Measurements from ENCODE around the gene PIR.

DNA sequence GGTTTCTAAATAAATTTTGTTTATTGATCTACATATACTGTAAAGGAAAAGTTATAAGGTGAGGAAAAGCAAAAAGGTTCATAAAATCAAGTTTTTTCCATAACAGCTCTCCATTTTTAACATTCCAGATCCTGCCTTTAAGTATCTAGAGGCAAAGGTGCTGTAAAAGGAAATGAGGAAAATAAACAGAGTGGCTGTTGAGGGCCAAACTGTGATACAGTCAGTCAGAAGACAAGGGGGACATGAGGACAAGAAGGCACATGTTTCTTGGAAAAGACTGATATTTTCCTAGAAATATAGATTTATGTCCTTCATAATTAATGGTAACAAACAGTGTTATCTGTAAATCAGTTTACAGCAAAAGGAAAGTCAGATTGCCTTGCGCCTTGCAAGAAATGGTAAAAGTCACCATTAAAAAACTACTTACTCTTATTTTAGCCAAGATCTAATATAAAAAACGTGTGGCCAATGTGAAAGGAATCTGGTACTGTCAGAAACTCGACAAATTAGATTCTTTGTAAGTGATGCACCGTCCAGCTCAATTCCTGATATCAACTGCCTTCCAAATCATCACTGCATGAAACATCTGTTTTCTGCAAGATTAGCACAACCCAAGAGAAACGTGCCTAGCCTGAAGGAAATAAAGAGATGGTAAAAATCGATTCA lies 75.0 kb downstream of the PIR start:
- TF ChIP-seq, protein P1, sequence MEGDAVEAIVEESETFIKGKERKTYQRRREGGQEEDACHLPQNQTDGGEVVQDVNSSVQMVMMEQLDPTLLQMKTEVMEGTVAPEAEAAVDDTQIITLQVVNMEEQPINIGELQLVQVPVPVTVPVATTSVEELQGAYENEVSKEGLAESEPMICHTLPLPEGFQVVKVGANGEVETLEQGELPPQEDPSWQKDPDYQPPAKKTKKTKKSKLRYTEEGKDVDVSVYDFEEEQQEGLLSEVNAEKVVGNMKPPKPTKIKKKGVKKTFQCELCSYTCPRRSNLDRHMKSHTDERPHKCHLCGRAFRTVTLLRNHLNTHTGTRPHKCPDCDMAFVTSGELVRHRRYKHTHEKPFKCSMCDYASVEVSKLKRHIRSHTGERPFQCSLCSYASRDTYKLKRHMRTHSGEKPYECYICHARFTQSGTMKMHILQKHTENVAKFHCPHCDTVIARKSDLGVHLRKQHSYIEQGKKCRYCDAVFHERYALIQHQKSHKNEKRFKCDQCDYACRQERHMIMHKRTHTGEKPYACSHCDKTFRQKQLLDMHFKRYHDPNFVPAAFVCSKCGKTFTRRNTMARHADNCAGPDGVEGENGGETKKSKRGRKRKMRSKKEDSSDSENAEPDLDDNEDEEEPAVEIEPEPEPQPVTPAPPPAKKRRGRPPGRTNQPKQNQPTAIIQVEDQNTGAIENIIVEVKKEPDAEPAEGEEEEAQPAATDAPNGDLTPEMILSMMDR (IDR thresholded peaks at IDR 0.05) = no peak
- no peak for TF ChIP-seq EZH2 (IDR thresholded peaks at IDR 0.05; ENCODE audit: borderline replicate concordance, insufficient read depth, low read depth, low read length, poor library complexity, severe bottlenecking)
